ENCODE measurements around the gene ACAD8.

- TF ChIP-seq, protein P1, sequence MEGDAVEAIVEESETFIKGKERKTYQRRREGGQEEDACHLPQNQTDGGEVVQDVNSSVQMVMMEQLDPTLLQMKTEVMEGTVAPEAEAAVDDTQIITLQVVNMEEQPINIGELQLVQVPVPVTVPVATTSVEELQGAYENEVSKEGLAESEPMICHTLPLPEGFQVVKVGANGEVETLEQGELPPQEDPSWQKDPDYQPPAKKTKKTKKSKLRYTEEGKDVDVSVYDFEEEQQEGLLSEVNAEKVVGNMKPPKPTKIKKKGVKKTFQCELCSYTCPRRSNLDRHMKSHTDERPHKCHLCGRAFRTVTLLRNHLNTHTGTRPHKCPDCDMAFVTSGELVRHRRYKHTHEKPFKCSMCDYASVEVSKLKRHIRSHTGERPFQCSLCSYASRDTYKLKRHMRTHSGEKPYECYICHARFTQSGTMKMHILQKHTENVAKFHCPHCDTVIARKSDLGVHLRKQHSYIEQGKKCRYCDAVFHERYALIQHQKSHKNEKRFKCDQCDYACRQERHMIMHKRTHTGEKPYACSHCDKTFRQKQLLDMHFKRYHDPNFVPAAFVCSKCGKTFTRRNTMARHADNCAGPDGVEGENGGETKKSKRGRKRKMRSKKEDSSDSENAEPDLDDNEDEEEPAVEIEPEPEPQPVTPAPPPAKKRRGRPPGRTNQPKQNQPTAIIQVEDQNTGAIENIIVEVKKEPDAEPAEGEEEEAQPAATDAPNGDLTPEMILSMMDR (IDR thresholded peaks at IDR 0.05; ENCODE audit: insufficient read depth, low read length, poor library complexity, severe bottlenecking): no peak
- TF ChIP-seq EZH2phosphoT487 (conservative IDR thresholded peaks at IDR 0.05; ENCODE audit: low read length): no peak
These were observed 18.6 kb downstream of the ACAD8 start for GRCh38 chr11:134271978-134272377.
